Measurements from ENCODE around the gene XYLT1.
A peak's percentile ranks its signal among the peaks of the same experiment; 100 is the strongest.
"Not testable (repeated sequence)": the region's sequence is repeated elsewhere in the genome, so short reads cannot be mapped to it uniquely, and the experiment has no call there.

The XYLT1 gene

GRCh38 chr16:17413508-17413907 is 57.3 kb downstream of the XYLT1 start:
- no peak overlapping the region for H3K4me3 ChIP-seq (ENCODE audit: low read depth, low read length)
- TF ChIP-seq CTCF (conservative IDR thresholded peaks at IDR 0.05; ENCODE audit: low read depth, low read length), result no peak
- DNase-seq (ENCODE audit: low read depth), result no peak

GRCh38 chr16:17412791-17413190 is 58.0 kb downstream of the XYLT1 start:
- no peak for DNase-seq (ENCODE audit: low read depth)
- TF ChIP-seq CTCF (conservative IDR thresholded peaks at IDR 0.05; ENCODE audit: low read depth, low read length), result no peak
- H3K4me3 ChIP-seq (ENCODE audit: low read depth, low read length), result no peak overlapping the region

GRCh38 chr16:17412221-17412620 is 58.5 kb downstream of the XYLT1 start:
- DNase-seq (ENCODE audit: low read depth), result peak; percentile 11
- no peak for TF ChIP-seq CTCF (conservative IDR thresholded peaks at IDR 0.05; ENCODE audit: low read depth, low read length)
- no peak overlapping the region for H3K4me3 ChIP-seq (ENCODE audit: low read depth, low read length)

- H3K4me3 ChIP-seq (ENCODE audit: low read depth, low read length), result no peak overlapping the region
- no peak for DNase-seq (ENCODE audit: low read depth)
- TF ChIP-seq CTCF (conservative IDR thresholded peaks at IDR 0.05; ENCODE audit: low read depth, low read length), result no peak
These were observed 59.5 kb downstream of the XYLT1 start for GRCh38 chr16:17411263-17411662.

GRCh38 chr16:17410316-17410715 is 60.4 kb downstream of the XYLT1 start:
- H3K4me3 ChIP-seq (ENCODE audit: low read depth, low read length); DNase-seq (ENCODE audit: low read depth): not testable (repeated sequence)

- no peak for DNase-seq (ENCODE audit: low read depth)
- H3K4me3 ChIP-seq (ENCODE audit: low read depth, low read length), result no peak overlapping the region
- TF ChIP-seq CTCF (conservative IDR thresholded peaks at IDR 0.05; ENCODE audit: low read depth, low read length), result no peak
These were observed 60.9 kb downstream of the XYLT1 start for GRCh38 chr16:17409894-17410293.

- no peak for TF ChIP-seq CTCF (conservative IDR thresholded peaks at IDR 0.05; ENCODE audit: low read depth, low read length)
- DNase-seq (ENCODE audit: low read depth), result no peak
- no peak overlapping the region for H3K4me3 ChIP-seq (ENCODE audit: low read depth, low read length)
These were observed 61.8 kb downstream of the XYLT1 start for GRCh38 chr16:17408955-17409441.

- DNase-seq (ENCODE audit: low read depth), result no peak
- no peak for TF ChIP-seq CTCF (conservative IDR thresholded peaks at IDR 0.05; ENCODE audit: low read depth, low read length)
These were observed 62.5 kb downstream of the XYLT1 start for GRCh38 chr16:17408296-17408695.

More at GRCh38 chr16:17408296-17408695, 62.5 kb downstream of the XYLT1 start:
- H3K4me3 ChIP-seq (ENCODE audit: low read depth, low read length), result no peak overlapping the region
